HG02571 (cell line): ENCODE measurements around the gene YARS2.
"Not testable (repeated sequence)": the region's sequence is repeated elsewhere in the genome, so short reads cannot be mapped to it uniquely, and the experiment has no call there.

Experiments used
- ATAC-seq: cut with Tn5 transposase; IDR thresholded peaks from one replicate; pipeline ENCODE4 v1.9.1; 2021; ENCODE audit warnings: mild to moderate bottlenecking, moderate library complexity; ENCODE audit not compliant: unreplicated experiment

The YARS2 gene

GRCh38 chr12:32754111-32754510 is 1.6 kb downstream of the YARS2 start:
- no peak for ATAC-seq

GRCh38 chr12:32753605-32754004 is 2.1 kb downstream of the YARS2 start:
- ATAC-seq = no peak

GRCh38 chr12:32743264-32743663 is 12.4 kb downstream of the YARS2 start:
- no peak for ATAC-seq

DNA sequence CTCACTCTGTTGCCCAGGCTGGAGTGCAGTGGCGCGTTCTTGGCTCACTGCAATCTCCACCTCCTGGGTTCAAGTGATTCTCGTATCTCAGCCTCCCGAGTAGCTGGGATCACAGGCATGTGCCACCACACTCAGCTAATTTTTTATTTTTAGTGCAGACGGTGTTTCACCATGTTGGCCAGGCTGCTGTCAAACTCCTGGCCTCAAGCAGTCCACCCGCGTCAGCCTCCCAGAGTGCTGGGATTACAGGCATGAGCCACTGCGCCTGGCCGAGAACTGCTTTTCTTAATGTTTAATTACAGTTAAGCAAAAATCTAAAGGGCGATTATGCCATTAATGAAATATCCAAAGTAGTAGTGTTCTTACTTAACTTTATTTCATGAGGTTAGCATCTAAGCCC is 13.6 kb downstream of the YARS2 start:
- no peak for ATAC-seq

DNA sequence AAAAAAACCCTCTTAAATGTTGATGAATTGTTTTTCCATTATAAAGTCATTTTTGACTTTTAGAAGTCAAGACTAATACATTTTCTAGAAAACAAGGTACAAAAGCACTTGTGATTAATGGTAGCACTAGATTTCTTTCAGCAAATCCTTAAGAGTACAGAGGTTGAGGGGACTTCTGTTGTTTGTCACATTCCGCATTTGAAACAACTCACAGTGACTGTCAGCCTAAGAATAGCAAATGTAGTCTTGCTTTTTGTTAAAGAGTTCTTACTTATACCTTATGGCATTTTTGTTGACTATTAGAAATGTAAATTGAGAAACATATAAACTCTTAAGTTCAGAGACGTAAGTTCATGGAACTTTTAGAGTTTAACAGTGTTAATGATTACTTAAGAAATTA is 16.4 kb downstream of the YARS2 start:
- ATAC-seq = no peak

GRCh38 chr12:32737715-32738114 is 18.0 kb downstream of the YARS2 start:
- ATAC-seq = no peak

- ATAC-seq = no peak
Measured at GRCh38 chr12:32736445-32736844, 19.3 kb downstream of the YARS2 start.

DNA sequence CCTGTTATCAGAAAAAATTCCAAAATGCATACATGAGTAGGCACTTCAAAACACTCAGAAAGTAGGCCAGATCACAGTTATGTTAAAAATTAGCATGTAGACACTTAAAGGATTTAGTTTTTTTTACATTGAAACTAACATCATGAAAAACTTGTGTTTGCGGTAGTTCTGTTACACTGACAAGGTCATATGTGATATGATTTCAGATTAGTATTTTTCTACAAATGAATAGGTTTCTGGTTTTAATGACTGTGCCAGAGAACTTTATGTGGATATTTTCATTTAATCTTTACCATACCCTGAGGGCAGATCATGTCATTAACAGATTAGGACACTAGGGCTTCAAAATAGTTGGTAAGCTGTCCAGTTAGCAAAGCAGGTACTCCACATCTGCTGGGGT is 20.7 kb downstream of the YARS2 start:
- no peak for ATAC-seq

GRCh38 chr12:32727237-32727636 is 28.5 kb downstream of the YARS2 start:
- ATAC-seq = no peak

DNA sequence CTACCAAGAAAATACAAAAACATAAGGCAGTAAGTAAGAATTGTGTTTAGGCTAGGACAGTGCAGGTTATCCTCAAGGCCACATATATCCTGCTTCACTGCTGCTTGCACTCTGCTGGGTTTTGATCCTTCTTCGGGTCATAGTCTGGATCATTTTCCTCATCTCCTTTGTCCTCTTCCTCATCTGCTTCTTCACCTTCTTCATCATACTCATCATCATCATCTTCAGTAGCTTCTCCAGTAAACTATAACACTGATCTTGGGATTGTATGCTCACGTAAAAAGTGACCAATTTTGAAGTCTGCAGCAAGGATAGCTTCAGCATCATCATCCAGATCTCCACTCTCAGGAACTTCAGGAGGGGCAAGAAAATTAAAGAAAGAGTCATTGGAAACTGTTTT is 29.4 kb downstream of the YARS2 start:
- no peak for ATAC-seq

GRCh38 chr12:32725308-32725707 is 30.4 kb downstream of the YARS2 start:
- not testable (repeated sequence) for ATAC-seq

DNA sequence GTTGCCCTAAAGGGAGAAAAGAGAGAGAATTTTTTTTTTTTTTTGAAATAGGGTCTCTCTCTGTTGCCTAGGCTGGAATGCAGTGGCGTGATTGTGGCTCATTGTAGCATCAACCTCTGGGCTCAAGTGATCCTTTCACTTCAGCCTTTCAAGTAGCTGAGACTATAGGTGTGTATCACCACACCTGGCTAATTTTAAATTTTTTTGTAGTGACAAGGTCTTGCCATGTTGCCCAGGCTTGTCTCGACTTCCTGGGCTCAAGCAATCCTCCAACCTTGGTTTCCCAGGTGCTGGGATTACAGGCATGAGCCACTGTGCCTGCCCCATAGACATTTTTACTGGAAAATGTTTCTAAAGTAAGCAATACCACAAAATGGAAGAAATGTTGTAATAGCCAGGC is 36.8 kb downstream of the YARS2 start:
- no peak for ATAC-seq

DNA sequence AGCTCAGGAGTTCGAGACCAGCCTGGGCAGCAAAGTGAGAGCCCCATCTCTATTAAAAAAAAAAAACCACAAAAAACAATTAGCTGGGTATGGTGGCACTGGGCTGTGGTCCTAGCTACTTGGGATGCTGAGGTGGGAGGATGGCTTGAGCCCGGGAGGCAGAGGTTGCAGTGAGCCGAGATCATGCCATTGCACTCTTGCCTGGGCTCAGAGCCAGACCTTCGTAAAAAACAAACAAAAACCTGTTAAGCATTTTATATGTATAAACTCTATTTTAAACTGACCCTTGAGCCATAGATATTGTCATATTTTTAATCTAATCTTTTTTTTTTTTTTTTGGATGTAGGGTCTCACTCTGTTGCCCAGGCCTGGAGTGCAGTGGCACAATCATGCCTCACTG is 40.9 kb downstream of the YARS2 start:
- no peak for ATAC-seq

GRCh38 chr12:32708926-32709325 is 46.8 kb downstream of the YARS2 start:
- no peak for ATAC-seq

GRCh38 chr12:32706335-32707024 is 49.2 kb downstream of the YARS2 start:
- no peak for ATAC-seq

DNA sequence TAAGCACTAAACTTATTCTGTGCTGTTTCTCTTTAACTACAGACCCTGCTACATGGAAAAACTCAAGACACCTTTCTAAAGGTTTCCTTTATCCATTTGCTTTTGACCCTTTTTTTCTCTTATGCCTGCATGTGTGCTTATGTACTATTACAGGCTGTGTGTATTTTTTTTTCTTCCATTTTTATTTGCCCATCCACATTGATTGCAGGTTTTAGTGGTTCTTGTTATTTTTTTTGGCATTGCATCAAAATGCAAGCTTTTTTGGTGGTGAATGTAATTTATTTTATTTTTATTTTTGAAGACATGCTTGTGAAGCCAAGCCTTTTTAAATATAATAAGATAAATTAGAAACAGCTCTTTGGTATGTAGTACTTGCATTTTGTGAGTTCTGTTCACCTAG is 49.9 kb downstream of the YARS2 start:
- no peak for ATAC-seq

- no peak for ATAC-seq
Measured at GRCh38 chr12:32702946-32703345, 52.8 kb downstream of the YARS2 start.

- no peak for ATAC-seq
Measured at GRCh38 chr12:32702473-32702872, 53.2 kb downstream of the YARS2 start.

GRCh38 chr12:32699437-32699836 is 56.3 kb downstream of the YARS2 start:
- ATAC-seq = not testable (repeated sequence)

GRCh38 chr12:32698285-32698684 is 57.4 kb downstream of the YARS2 start:
- ATAC-seq = no peak

DNA sequence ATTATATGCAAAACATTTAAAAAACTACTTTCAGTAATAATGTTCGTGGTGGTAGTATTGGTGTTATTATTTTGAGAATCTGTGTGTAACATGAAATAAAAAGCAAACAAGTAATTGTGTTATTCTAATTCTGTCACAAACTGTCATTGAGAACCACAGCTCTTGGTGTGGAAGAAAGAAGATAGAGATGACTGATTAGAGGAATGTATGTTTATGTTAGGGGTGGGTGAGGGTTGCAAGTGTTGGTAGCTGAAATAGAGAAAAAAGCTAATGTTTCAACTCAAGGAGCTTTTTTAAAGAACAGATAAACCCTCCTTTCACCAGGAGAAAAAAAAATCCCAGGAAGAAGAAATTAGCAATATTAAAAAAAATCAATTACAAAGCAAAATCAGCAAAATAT is 58.3 kb downstream of the YARS2 start:
- no peak for ATAC-seq
